Astrocyte of the cerebellum (primary cell): ENCODE data around the gene GSG1L.
"Not testable (repeated sequence)": the region's sequence is repeated elsewhere in the genome, so short reads cannot be mapped to it uniquely, and the experiment has no call there.

Experiments
- DNase-seq: peaks from one replicate; pipeline ENCODE4 v3.0.0-alpha.2; 2011; ENCODE audit warnings: low read depth
- H3K4me3 ChIP-seq: 2 replicates; pipeline ENCODE4 v1.5.1; 2011; ENCODE audit warnings: mild to moderate bottlenecking, low read depth, low read length, moderate library complexity
- in situ Hi-C: cut with HindIII; loops from 2 replicates; pipeline ENCODE4 v1.10.0; 2017; ENCODE audit warnings: low sequenced_read_pairs
- TF ChIP-seq, protein P1 (sequence below): IDR thresholded peaks from 2 replicates; pipeline ENCODE4 v1.5.1; 2012; ENCODE audit warnings: low read length, low read depth, moderate library complexity, mild to moderate bottlenecking; ENCODE audit errors: missing control alignments

GSG1L gene

DNA sequence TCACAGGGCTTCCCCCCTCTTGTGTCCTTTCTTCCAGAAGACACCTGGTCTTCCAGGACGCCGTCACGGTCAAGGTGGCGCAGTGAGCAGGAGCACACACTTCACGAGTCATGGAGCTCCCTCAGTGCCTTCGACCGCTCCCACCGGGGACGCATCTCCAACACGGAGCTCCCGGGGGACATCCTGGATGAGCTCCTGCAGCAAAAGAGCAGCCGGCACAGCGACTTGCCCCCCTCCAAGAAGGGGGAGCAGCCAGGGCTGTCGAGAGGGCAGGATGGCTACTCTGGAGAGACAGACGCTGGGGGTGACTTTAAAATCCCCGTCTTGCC is 314.0 kb downstream of the GSG1L start:
- TF ChIP-seq, protein P1, sequence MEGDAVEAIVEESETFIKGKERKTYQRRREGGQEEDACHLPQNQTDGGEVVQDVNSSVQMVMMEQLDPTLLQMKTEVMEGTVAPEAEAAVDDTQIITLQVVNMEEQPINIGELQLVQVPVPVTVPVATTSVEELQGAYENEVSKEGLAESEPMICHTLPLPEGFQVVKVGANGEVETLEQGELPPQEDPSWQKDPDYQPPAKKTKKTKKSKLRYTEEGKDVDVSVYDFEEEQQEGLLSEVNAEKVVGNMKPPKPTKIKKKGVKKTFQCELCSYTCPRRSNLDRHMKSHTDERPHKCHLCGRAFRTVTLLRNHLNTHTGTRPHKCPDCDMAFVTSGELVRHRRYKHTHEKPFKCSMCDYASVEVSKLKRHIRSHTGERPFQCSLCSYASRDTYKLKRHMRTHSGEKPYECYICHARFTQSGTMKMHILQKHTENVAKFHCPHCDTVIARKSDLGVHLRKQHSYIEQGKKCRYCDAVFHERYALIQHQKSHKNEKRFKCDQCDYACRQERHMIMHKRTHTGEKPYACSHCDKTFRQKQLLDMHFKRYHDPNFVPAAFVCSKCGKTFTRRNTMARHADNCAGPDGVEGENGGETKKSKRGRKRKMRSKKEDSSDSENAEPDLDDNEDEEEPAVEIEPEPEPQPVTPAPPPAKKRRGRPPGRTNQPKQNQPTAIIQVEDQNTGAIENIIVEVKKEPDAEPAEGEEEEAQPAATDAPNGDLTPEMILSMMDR: no peak
- in situ Hi-C loops: no loop called here

DNA sequence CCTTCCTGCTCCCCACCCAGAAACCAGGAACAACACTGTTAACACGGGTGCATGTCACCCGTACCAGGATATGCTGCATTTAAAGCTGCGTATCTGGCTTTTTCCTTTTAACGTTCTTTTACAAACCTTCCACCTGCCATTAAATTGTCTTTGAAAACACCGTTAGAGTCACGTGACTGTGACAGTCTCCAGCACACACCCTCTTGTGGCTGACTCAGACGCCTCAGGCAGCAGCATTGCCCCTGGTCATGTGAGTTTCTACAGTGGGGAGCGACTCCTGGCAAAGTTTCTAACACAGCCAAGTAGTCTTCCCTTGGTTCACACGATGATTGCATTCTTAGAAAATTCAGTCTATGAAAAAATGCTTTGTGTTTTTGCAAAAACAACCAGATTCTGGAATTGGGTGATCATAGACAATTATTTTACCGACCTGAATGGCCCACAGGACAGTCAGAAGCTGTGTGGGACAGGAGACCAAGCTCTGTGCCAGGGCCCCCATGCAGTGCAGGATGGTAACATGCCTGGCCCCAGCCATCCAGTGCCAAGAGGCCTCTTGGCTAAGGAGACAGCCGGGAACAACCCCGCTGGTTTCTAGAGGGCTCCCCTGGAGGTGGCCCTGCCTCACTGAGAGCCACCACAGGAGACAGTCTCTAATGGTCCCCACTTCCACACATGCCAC is 314.5 kb downstream of the GSG1L start:
- no peak overlapping the region for H3K4me3 ChIP-seq
- in situ Hi-C loops: no loop called here
- TF ChIP-seq, protein P1: peak; percentile 37
- peak; percentile 78 for DNase-seq

More for the DNA sequence above, 314.0 kb downstream of the GSG1L start:
- DNase-seq: no peak
- H3K4me3 ChIP-seq: no peak overlapping the region

DNA sequence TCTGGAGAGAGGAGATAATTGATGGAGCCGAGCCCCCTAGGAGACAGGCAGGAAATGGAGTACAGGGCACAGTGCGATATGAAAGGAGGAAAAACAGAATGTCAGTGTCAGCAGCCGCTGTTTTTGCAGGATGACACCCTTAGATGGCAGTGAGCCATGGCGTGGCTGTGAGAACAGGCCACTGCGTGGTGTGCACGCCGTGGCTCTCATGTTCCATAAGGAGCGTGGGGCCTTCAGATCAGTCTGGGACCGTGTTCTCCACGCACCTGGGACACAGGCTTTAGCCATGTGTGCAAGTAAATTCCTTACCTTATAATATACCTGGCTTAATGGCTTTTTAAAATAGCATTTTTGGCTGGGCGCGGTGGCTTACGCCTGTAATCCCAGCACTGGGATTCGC is 315.6 kb downstream of the GSG1L start:
- H3K4me3 ChIP-seq: no peak overlapping the region
- TF ChIP-seq, protein P1: no peak
- in situ Hi-C loops: no loop called here
- no peak for DNase-seq

DNA sequence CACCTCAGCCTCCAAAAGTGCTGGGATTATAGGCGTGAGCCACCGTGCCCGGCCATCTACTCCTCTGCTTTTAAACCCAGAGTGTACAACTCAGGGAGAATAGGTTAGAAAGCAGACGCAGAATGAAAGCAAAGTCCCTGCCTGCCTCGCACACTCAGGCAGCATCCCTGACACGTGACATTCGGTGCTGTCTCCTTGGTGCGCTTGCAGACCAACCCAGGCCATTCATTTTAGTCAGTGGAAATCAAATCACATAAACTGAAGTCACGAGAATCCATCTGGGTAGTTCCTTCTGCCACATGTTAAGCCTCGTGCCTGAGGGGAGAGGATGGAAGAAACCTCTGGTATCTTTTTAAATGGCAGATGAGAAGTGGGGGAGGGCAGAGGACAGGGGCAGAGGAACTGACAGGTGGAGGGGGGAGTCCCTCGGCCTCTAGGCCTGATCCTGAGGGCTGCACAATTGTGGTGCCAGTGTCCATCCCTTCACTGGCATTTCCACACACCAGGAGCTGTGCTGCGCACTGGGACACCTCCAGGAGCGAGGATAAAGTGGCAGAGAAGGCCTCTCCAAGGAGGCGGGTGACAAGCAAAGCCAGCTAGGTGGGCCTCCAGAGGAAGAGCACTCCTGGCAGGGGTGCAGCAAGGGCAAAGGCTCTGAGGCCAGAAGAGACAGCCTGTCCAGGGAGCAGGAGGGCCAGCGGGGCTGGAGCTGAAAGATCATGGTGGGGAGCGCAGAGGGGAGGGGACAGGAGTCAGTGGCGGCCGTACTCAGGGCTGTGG is 317.2 kb downstream of the GSG1L start:
- no peak for DNase-seq
- no peak overlapping the region for H3K4me3 ChIP-seq
- in situ Hi-C loops: no loop called here
- TF ChIP-seq, protein P1: no peak

DNA sequence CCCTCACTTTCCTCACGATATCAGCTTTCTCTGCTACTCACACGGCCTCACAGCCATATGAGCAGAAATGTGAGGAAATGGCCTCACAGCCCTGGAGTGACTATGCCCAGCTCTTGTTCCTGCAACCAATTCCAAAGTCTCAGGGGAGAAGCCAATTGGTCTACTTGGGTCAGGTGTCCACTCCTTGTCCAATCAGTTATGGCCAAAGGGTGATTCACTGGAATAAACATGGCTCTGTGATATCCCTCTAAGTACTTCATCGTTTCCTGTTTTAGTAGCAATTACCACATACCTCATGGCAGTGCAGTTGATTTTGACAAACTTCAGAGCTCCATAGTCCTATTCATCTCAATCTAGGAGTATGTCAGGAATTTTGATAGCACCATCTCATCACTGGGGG is 318.2 kb downstream of the GSG1L start:
- DNase-seq: no peak
- no peak overlapping the region for H3K4me3 ChIP-seq
- TF ChIP-seq, protein P1: no peak
- in situ Hi-C loops: no loop called here

DNA sequence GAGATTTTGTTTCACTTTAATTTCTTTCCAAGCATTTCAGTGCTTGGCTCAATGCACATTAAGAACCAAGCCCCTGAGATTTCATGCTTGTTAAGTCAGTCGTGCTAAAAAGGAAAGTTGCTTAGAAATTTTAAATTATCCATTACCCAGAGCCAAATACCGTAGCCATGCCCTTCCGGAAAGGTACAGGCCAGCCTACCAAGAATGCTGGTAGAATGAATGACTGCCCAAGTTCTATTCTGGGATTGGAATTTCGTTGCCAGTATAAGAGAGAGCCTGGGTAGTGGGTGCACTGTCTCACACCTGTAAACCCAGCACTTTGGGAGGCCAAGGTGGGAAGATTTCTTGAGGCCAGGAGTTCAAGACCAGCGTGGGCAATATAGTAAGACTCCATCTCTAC is 319.6 kb downstream of the GSG1L start:
- no peak for DNase-seq
- in situ Hi-C loops: loop anchor here (5.0 kb wide), 1 partner anchor 37 kb away; no protein-coding TSS in a partner anchor
- TF ChIP-seq, protein P1: no peak
- H3K4me3 ChIP-seq: no peak overlapping the region

DNA sequence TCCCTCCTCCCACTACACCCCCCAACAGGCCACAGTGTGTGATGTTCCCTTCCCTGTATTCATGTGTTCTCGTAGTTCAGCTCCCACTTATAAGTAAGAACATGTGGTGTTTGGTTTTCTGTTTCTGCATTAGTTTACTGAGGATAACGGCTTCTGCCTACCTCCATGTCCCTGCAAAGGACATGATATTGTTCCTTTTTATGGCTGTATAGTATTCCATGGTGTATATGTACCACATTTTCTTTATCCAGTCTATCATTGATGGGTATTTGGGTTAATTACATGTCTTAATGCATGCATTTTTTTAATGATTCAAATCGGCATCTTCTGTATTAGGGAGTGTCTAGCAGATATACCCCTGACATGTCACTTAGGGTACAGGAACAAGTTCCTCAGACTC is 320.5 kb downstream of the GSG1L start:
- in situ Hi-C loops: loop anchor here (5.0 kb wide), 1 partner anchor 36 kb away; no protein-coding TSS in a partner anchor

More for the DNA sequence above, 320.5 kb downstream of the GSG1L start:
- DNase-seq, H3K4me3 ChIP-seq: not testable (repeated sequence)
